Keratinocyte (primary cell): Measurements from ENCODE around the gene VPS13D. TPM values are rescaled to one million over a fixed set of nuclear protein-coding genes. Genes with fewer than 3 reads are reported as not detected.

Experiments
- DNase-seq: peaks from one replicate; pipeline ENCODE4 v3.0.0-alpha.2; 2011; ENCODE audit warnings: low read depth, missing footprints, low spot score
- FAIRE-seq: peaks from 2 replicates; lab custom pipeline; 2011; peaks lifted over from hg19 to GRCh38; lab: Jason Lieb, UNC
- H2AFZ ChIP-seq: 2 replicates; pipeline ENCODE4 v1.6.0; 2012; ENCODE audit warnings: low read length, control low read depth, inconsistent platforms; ENCODE audit not compliant: control insufficient read depth
- H3K27ac ChIP-seq: 2 replicates; pipeline ENCODE4 v1.5.1; 2011; ENCODE audit warnings: low read length; ENCODE audit not compliant: control insufficient read depth, insufficient read depth
- H3K27me3 ChIP-seq: 3 replicates; pipeline ENCODE4 v1.6.0; 2011; ENCODE audit warnings: low read length; ENCODE audit not compliant: control insufficient read depth, insufficient read depth; ENCODE audit errors: extremely low read depth
- H3K36me3 ChIP-seq, 2 experiments: 2 replicates in 1 of 2; 3 replicates in 1 of 2; pipeline ENCODE4 v1.5.1; 2011; ENCODE audit warnings: low read length in 2 of 2, mild to moderate bottlenecking in 1 of 2; ENCODE audit not compliant: control insufficient read depth in 2 of 2, insufficient read depth in 2 of 2; ENCODE audit errors: extremely low read depth in 1 of 2
- H3K4me1 ChIP-seq: 3 replicates; pipeline ENCODE4 v1.5.1; 2011; ENCODE audit warnings: low read length; ENCODE audit not compliant: control insufficient read depth, insufficient read depth; ENCODE audit errors: extremely low read depth
- H3K4me2 ChIP-seq: 3 replicates; pipeline ENCODE4 v1.6.0; 2011; ENCODE audit warnings: low read depth, low read length; ENCODE audit not compliant: control insufficient read depth, insufficient read depth; ENCODE audit errors: extremely low read depth
- H3K4me3 ChIP-seq, 3 experiments: fragments of 200-600 bp in 1 of 3; sonication (generic) in 1 of 3; 2 replicates in 2 of 3; 3 replicates in 1 of 3; pipeline ENCODE4 v1.5.1; 2011 to 2016; ENCODE audit warnings: low read length in 3 of 3, mild to moderate bottlenecking in 3 of 3, control low read depth in 2 of 3, inconsistent platforms in 1 of 3, low read depth in 1 of 3, mixed read lengths in 1 of 3, mixed run types in 1 of 3, moderate library complexity in 1 of 3; ENCODE audit not compliant: control insufficient read depth in 2 of 3, insufficient read depth in 2 of 3; ENCODE audit errors: extremely low read depth in 1 of 3
- H3K79me2 ChIP-seq: 2 replicates; pipeline ENCODE4 v1.6.0; 2012; ENCODE audit warnings: low read length; ENCODE audit not compliant: control insufficient read depth, insufficient read depth
- H3K9ac ChIP-seq: 3 replicates; pipeline ENCODE4 v1.6.0; 2011; ENCODE audit warnings: low read length; ENCODE audit not compliant: control insufficient read depth, insufficient read depth; ENCODE audit errors: extremely low read depth
- H3K9me1 ChIP-seq: 3 replicates; pipeline ENCODE4 v1.6.0; 2011; ENCODE audit warnings: low read length; ENCODE audit not compliant: control insufficient read depth, insufficient read depth; ENCODE audit errors: extremely low read depth
- H3K9me3 ChIP-seq: 2 replicates; pipeline ENCODE4 v1.5.1; 2012; ENCODE audit warnings: low read depth, low read length; ENCODE audit not compliant: control insufficient read depth
- H4K20me1 ChIP-seq: 3 replicates; pipeline ENCODE4 v1.6.0; 2011; ENCODE audit warnings: low read length; ENCODE audit not compliant: control insufficient read depth, insufficient read depth; ENCODE audit errors: extremely low read depth
- EZH2 ChIP-seq: IDR thresholded peaks from one replicate; pipeline ENCODE4 v1.6.1; 2012; ENCODE audit warnings: inconsistent platforms, mild to moderate bottlenecking, low read length, moderate library complexity
- dilution Hi-C: fragments of 300-500 bp; cut with MboI; formaldehyde crosslinking; loops from one replicate; pipeline ENCODE4 v1.7.0; 2020; ENCODE audit warnings: low sequenced_read_pairs; ENCODE audit not compliant: extremely low pct_ligation_motif_present
- polyA plus RNA-seq, 5 experiments: library from polyadenylated mRNA; depleted of rRNA in 3 of 5; stranded (reverse) in 3 of 5; stranded (forward) in 1 of 5; unstranded in 1 of 5; fragments of >200 nt; gene quantifications; 1 replicate in 1 of 5; 2 replicates in 3 of 5; 3 replicates in 1 of 5; pipeline versions ENCODE4 v1.2.1 to v1.2.3, GENCODE V29; 2011 to 2012; ENCODE audit warnings: missing spikeins in 2 of 5, low read depth in 1 of 5, low replicate concordance in 1 of 5
- TF ChIP-seq, protein P1 (sequence below), 3 experiments: IDR thresholded peaks in 1 of 3; conservative IDR thresholded peaks in 1 of 3; optimal IDR thresholded peaks in 1 of 3; 2 replicates in 2 of 3; 3 replicates in 1 of 3; pipeline versions ENCODE3 to v1.5.1; 2011; ENCODE audit warnings: low read length in 3 of 3, mild to moderate bottlenecking in 3 of 3, moderate library complexity in 2 of 3, control low read depth in 1 of 3, inconsistent platforms in 1 of 3; ENCODE audit not compliant: insufficient read depth in 2 of 3; ENCODE audit errors: extremely low read depth in 1 of 3

Gene VPS13D
- polyA plus RNA-seq, 1 donor (not counting 4 experiments of a cell fraction or from before 2014, with no cell fraction given), result 19.0 TPM

- H3K4me3 ChIP-seq, result no peak overlapping the region
- no peak overlapping the region for H2AFZ ChIP-seq
- H3K79me2 ChIP-seq, result no peaks in the 10 kb centered on the region
- H3K27ac ChIP-seq, result no peak overlapping the region
- peaks cover 18 to 29% of the 10 kb centered on the region in 2 experiments for H3K36me3 ChIP-seq
- no peaks in the 10 kb centered on the region for H3K9me3 ChIP-seq
- no peak overlapping the region for H3K9ac ChIP-seq
- H4K20me1 ChIP-seq, result no peaks in the 10 kb centered on the region
- dilution Hi-C loops, result no loop called here
- H3K27me3 ChIP-seq, result no peaks in the 10 kb centered on the region
- FAIRE-seq (no peak), DNase-seq (no peak)
- TF ChIP-seq, protein P1, sequence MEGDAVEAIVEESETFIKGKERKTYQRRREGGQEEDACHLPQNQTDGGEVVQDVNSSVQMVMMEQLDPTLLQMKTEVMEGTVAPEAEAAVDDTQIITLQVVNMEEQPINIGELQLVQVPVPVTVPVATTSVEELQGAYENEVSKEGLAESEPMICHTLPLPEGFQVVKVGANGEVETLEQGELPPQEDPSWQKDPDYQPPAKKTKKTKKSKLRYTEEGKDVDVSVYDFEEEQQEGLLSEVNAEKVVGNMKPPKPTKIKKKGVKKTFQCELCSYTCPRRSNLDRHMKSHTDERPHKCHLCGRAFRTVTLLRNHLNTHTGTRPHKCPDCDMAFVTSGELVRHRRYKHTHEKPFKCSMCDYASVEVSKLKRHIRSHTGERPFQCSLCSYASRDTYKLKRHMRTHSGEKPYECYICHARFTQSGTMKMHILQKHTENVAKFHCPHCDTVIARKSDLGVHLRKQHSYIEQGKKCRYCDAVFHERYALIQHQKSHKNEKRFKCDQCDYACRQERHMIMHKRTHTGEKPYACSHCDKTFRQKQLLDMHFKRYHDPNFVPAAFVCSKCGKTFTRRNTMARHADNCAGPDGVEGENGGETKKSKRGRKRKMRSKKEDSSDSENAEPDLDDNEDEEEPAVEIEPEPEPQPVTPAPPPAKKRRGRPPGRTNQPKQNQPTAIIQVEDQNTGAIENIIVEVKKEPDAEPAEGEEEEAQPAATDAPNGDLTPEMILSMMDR (optimal IDR thresholded peaks at IDR 0.05 in 1 of 3, IDR thresholded peaks at IDR 0.05 in 1 of 3, conservative IDR thresholded peaks at IDR 0.05 in 1 of 3; ENCODE audit: extremely low read depth in 1 of 3, insufficient read depth in 2 of 3, low read length in 3 of 3), result no peak
- no peak for TF ChIP-seq EZH2
- H3K4me2 ChIP-seq, result no peak overlapping the region
- no peaks in the 10 kb centered on the region for H3K4me1 ChIP-seq
- no peaks in the 10 kb centered on the region for H3K9me1 ChIP-seq
Measured at GRCh38 chr1:12344596-12345349, 114.9 kb downstream of the VPS13D start.

DNA sequence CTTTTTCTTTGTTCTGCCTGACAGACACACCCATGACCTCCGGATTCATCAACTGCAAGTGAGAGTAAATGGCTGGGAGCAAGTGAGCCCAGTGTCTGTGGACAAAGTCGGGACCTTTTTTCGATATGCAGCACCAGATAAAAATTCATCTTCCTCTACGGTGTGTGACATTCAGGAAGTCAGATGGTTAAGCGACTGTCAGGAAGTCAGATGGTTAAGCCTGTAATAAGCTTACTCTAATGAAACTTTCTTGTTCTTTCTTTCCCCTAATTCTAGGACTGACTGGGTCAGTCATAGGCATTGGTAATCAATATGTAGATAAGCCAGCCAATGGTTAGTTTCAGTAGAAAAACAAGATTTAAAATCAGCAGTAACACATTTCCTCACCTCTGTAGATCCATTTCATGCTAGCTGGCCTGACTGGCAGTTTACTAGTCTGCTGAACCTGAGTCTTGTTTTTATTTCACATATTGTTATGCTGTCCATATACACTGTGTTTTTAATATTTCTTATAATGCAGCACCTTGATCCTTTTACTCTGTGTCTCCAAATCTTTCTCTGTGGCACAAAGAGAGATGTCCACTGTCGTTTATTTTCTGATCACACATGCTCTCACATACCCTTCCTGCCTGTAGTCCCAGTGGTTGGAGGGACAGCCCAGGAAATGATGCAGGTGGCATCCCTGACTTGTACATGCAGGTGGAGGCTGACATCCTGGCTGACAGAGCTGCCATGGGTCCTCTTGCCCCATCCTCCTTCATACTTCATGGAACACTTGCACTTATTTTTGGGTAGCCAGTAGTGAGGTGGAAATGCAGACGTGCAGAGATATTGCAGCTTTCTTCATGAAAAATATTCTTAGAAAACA, 115.8 kb downstream of the VPS13D start:
- Histone ChIP-seq H4K20me1 (no peaks in the 10 kb centered on the region), H3K79me2 (no peaks in the 10 kb centered on the region), H3K9me3 (no peaks in the 10 kb centered on the region), H3K9me1 (no peaks in the 10 kb centered on the region), H3K27me3 (no peaks in the 10 kb centered on the region), H3K27ac (no peak overlapping the region), H3K36me3 (peaks cover 18 to 25% of the 10 kb centered on the region in 2 experiments), H3K4me2 (no peak overlapping the region), H3K4me1 (no peaks in the 10 kb centered on the region), H3K9ac (no peak overlapping the region), H3K4me3 (no peak overlapping the region), H2AFZ (no peak overlapping the region)
- TF ChIP-seq, protein P1 (optimal IDR thresholded peaks at IDR 0.05 in 1 of 3, IDR thresholded peaks at IDR 0.05 in 1 of 3, conservative IDR thresholded peaks at IDR 0.05 in 1 of 3; ENCODE audit: extremely low read depth in 1 of 3, insufficient read depth in 2 of 3, low read length in 3 of 3), result no peak
- no peak for TF ChIP-seq EZH2
- FAIRE-seq (no peak), DNase-seq (no peak)
- dilution Hi-C loops, result no loop called here
